ENCODE measurements around the gene ARL17A. TPM values are rescaled to one million over a fixed set of nuclear protein-coding genes. Genes with fewer than 3 reads are reported as not detected.
A peak's percentile ranks its signal among the peaks of the same experiment; 100 is the strongest.
"Not testable (repeated sequence)": the region's sequence is repeated elsewhere in the genome, so short reads cannot be mapped to it uniquely, and the experiment has no call there.

Gene ARL17A
- total RNA-seq (2014; rRNA removed; shearing (Covaris generic); ENCODE audit: low replicate concordance): 1.2 and 7.3 TPM in 2 replicates

DNA sequence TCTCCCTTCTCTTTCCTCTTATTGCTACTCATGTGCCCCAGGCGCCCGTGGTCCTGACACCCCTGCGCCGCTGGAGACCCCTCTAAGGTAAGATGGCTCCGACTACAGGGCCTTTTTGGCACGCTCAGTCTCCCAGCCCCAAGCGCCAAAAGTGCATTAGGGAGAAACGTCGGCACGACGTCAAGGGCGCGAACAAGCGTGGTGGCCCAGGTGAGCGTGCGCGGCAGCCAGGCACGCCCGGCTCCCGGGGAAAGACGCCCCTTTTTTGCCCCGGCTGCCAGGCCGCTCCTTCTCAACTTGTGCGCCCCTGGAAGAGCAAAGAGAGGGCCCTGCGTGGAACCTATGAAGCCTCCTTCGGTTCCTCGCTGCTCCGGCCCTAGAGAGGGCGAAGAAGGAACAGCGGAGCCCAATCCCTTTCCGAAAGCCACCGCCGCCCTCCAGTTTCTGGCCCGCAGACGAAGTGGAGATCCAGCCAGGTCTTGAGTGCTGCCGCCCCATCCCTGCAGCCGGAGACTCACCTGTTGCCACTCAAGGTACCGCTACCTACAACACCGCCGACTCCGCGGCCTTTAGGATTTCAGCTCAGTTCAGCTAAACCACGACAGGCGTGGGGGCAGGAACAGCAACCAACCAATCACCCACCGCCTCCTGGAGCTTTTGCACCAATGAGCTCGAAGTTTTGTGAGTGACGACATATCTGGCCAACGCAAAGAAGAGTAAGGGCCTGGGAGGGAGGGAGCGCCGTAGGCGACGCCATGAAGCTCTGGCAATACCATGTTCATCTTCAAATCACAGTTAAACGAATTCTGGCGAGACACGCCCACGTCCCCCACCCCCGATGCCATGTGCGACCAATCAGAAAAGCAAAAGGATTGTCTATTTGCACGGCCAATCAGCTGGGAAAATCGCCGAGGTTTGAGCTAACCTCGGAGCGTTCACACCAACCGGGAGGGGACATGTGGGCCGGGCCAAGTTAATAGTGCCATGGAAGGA lies at the start of gene ARL17A:
Gene ARL17A, minus strand, starts transcription at position 609 of the 993 bp plus-strand sequence. CDS start 3,369 bp downstream, outside the sequence.
- H3K36me3 ChIP-seq, H3K27me3 ChIP-seq, H3K4me3 ChIP-seq, H3K9me3 ChIP-seq: not testable (repeated sequence)
- peak; percentile 91 for DNase-seq

DNA sequence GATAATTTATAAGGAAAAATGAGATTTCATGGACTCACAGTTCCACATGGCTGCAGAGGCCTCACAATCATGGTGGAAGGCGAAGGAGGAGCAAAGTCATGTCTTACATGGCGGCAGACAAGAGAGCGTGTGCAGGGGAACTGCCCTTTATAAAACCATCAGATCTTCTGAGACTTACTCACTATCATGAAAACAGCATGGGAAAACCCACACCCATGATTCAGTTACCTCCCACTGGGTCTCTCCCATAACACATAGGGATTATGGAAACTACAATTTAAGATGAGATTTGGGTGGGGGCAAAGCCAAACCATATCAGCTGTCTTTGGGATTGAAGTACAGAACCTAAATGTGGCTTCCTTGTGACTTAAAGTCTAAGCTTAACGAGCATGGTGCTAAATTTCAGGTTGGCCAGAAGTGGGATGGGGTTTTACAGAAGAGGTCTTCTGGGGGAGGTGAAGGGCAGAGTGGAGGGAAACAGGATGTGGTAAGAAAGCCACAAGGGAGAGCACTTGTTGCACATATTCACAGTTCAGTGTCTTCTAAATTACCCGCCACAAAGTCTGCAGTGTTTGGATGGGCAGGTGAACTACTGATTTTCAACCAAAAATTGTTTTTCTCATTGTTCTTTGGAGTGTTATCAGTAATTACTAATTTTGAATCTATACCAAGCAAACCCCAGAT lies 49.4 kb upstream of the ARL17A start:
- not testable (repeated sequence) for DNase-seq, H3K9me3 ChIP-seq, H3K36me3 ChIP-seq, H3K27me3 ChIP-seq, H3K4me3 ChIP-seq

DNA sequence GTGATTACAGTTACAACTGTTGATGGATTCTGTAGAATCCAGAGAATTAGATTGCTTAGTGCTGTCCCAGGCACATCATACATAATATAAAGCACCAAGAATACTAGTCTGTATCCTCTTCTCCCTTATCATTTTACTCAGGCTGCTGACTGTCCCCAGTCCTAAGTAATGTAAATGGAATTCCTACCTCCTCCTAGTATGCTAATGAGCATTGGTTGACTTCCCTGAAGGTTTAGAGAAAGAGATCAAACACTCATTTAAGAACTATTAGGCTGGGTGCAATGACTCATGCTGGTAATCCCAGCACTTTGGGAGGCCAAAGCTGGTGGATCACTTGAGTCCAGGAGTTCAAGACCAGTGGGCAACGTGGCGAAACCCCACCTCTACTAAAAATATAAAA lies 48.0 kb upstream of the ARL17A start:
- H3K27me3 ChIP-seq, H3K36me3 ChIP-seq, DNase-seq, H3K9me3 ChIP-seq, H3K4me3 ChIP-seq: not testable (repeated sequence)

DNA sequence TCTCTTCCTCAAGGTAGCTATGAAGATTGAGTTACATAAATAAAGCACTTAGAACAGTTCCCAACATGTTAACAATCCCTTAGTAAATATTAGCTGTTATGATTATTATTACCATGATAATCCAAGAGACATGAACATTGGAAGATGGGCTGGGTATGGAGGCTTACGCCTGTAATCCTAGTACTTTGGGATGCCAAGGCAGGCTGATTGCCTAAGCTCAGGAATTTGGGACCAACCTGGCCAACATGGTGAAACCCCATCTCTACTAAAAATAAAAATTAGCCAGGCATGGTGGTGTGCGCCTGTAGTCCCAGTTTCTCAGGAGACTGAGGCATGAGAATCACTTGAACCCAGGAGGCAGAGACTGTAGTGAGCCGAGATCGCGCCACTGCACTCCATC lies 45.2 kb upstream of the ARL17A start:
- DNase-seq, H3K9me3 ChIP-seq, H3K27me3 ChIP-seq, H3K4me3 ChIP-seq, H3K36me3 ChIP-seq: not testable (repeated sequence)

DNA sequence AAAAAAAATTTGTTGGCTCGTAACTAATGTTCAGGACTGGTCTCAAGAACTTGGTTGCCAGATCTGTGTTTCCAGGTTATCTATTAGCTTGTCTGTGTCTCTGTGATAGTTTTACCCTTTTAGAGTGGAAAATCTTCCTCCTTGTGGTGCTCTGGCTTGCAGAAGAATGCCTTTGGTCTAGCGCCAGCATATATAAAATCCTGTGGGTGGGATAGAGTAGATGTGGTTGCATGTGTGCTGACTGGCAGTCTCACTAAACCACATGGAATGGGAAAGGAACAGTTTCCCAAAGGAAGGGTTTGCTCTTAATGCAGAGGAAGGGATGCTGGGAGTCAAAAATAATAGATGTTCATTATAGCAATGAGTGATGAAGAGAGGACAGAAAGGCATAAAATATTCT lies 44.3 kb upstream of the ARL17A start:
- DNase-seq, H3K4me3 ChIP-seq, H3K9me3 ChIP-seq, H3K27me3 ChIP-seq, H3K36me3 ChIP-seq: not testable (repeated sequence)

DNA sequence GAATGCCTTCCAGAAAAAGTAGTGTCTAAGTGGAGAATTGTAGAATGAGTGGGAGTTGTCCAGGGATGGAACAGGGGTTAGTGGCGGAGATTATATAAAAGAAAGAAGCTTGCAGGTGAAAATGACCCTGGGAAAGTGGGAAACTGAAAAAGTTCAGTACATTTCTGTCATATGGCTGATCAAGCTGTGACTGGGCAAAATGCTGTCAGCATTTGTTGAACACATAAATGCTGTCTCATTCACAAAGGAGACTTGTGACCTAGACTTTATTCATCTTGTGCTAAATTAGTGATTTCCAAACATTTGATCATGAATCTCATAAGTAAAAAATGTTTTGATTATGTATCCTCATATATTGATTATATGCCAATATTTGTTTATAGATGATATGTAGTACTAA lies 39.5 kb upstream of the ARL17A start:
- H3K27me3 ChIP-seq, H3K36me3 ChIP-seq, H3K4me3 ChIP-seq, DNase-seq, H3K9me3 ChIP-seq: not testable (repeated sequence)

DNA sequence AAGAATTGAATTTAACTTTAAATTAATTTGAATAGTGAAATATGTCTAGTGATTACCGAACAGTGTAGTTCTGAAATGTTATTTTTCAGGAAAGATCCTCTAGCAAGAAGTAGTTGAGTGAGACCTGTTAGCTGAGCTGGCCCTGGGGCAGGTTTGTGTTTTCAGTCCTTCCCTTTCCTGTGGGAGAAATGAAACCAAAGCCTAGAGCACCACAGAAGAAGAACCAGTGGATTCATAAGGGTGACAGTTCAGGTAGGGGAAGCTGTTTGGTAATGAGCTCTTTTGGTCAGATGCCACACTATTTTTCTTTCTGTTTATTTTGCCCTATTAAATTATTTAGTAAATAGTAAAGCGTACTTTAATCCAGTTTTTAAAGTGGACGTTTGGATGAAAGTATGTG lies 37.6 kb upstream of the ARL17A start:
- not testable (repeated sequence) for DNase-seq, H3K4me3 ChIP-seq, H3K9me3 ChIP-seq, H3K27me3 ChIP-seq, H3K36me3 ChIP-seq

DNA sequence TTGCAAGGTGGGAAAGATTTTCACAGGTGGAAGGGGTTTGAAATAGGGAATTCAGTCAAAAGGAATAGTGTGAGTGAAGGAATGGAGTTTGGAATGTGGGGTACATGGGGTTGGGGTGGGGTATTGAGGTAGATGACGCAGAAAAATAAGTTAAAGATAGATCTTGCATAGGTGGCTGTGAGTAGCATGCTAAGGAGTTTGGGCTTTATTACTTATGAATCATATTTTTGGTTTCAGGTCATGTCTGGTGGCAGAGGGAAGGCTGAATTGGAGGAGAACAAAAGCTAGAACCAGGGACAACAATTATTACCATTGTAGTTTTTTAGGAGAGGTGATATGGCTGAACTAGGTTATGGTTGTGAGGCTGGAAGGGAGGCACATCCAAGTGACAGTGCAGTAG lies 34.4 kb upstream of the ARL17A start:
- H3K9me3 ChIP-seq, H3K36me3 ChIP-seq, DNase-seq, H3K4me3 ChIP-seq, H3K27me3 ChIP-seq: not testable (repeated sequence)

DNA sequence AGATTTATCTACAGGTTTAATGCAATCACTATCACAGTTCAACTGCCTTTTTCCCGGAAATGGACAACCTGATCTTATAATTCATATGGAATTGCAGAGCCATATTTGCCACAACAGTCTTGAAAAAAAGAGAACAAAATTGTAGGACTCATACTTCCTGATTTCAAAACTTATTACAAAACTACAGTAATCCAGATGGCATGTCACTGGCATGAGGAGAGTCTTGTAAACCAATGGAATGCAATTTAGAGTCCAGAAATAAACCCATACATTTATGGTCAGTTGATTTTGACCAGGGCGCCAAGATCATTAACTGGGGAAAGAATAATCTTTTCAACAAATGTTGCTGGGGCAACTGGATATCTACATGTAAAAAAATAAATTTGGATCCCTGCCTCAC lies 31.8 kb upstream of the ARL17A start:
- DNase-seq, H3K9me3 ChIP-seq, H3K4me3 ChIP-seq, H3K36me3 ChIP-seq, H3K27me3 ChIP-seq: not testable (repeated sequence)

DNA sequence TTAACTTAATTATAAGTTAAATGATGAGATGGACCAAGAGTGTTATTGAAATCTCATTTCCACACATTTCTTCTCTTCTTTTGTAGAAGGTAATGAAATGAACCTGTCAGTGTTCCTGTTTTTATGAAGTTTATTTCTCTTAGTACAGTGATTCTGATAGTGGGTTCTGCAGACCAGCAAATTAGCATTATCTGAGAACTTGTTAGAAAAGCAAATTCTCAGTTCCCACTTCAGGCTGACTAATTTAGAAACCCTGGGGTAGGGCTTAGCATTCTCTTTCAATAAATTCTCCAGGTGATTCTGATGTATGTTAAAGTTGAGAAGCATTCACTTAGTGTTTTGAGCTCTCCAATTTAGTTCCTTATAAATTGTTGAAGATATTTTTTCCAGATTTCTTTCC lies 23.6 kb upstream of the ARL17A start:
- not testable (repeated sequence) for H3K27me3 ChIP-seq, H3K4me3 ChIP-seq, H3K36me3 ChIP-seq, H3K9me3 ChIP-seq, DNase-seq

DNA sequence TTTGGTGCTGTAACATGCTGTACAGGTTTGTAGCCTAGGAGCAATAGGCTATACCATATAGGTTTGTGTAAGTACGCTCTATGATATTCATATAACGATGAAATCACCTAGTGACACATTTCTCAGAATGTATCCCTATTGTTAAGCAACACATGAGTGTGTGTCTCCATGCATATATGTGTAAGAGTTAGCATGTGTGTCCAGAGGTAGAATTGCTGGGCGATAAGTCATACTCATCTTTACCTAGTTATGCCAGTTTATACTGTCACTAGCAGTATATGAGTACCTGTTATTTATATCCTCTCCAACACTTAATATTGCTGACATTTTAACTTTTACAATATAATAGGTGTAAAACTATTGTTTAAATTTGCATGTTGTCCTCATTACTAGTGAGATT lies 21.3 kb upstream of the ARL17A start:
- not testable (repeated sequence) for H3K36me3 ChIP-seq, H3K4me3 ChIP-seq, H3K27me3 ChIP-seq, H3K9me3 ChIP-seq, DNase-seq

DNA sequence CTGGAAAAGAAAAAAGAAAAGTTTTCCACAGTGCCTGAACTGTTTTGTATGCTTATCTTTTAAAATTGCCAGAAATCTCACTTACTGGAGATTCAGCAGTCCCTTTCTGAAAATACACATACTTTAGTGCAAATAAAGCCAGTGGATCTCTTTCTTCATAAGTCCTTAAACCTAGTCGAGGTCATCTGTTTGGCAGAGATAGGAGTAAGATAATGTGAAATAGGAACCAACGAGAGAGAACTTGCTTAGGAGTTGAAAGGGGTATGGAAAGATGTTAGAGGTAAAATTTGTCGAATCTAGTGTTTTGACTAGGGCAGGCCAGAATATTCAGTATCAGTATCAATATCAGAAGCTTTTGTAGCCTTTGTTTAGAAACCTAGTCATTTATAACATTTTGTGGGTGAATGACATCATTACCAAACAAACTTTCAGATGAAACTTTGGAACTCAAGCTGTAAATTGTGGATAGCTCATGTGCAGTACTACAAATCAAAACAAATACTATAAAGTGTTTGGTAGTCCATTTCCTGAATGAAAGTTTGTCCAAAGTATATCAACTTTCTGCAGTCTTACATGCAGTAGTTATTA lies 18.9 kb upstream of the ARL17A start:
- H3K9me3 ChIP-seq, H3K4me3 ChIP-seq, H3K36me3 ChIP-seq, DNase-seq, H3K27me3 ChIP-seq: not testable (repeated sequence)

DNA sequence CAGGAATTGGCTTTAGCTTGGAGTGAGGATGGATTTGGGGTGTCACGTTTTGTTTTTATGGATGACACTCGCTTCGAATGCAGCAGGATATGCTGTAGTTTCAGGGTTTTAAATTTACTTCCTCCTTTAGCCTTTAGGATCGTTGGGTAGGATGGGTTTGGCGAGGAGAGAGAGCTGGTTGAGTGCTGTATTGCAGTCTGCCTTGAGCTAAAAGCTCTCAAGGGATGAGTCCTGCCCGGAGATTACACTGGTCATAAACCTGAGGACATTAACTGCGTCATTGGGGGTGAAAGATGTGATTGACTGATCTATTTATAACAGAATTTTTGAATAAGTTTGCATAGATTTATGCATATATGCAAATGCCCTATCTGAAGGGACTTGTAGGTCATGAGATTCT lies 11.8 kb upstream of the ARL17A start:
- DNase-seq, H3K27me3 ChIP-seq, H3K4me3 ChIP-seq, H3K36me3 ChIP-seq, H3K9me3 ChIP-seq: not testable (repeated sequence)

DNA sequence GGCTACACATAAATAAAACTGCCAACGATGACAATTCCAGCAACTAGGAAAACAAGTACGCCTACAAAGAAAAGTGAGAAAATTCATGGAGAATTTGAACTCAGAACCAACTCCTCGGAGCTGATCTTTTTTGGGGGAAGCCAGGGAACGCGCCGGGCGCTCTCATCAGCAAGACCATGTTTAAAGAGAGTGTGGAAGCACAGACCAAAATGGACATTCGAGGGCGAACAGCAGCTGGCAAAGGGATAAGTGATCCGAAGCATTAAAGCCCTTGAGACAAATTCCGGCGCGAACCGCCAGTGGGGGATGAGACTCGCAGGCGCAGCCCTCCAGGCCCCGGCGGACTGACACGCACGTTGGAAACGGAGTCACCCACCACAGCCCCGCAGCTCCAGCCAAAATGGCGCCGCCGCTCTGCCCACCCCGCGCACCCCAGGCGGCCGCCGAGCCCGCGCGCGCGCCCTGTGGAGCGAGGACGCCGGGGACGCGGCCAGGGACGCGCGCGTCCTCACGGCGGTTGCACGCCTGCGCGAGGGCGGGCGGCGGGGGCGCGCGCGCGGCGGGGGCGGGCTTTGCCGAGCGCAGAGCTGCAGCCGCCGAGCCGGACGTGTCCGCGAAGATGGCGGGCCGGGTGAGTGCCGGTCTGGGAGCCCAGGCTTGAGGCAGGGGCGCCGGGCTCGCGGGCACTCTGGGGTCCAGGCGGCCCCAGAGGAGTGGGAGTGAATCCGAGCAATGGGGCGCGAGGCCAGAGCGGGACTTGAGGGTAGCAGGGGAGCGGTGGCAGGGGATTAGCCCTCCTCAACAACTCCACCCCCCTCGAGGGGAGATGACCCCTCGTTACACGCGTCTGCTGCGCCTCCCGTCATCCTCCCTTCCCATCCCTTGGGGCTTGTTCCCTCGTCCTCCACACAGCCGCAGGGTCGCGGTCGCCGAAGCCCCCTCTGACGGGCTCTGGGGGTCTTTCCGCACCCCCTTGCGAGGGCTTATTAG lies 11.0 kb upstream of the ARL17A start, which contains the start of gene NSF:
Gene NSF, plus strand, starts transcription at position 513 of the 990 bp plus-strand sequence. Its CDS starts 107 bp downstream, at position 620.
- DNase-seq, H3K4me3 ChIP-seq, H3K27me3 ChIP-seq, H3K36me3 ChIP-seq, H3K9me3 ChIP-seq: not testable (repeated sequence)

DNA sequence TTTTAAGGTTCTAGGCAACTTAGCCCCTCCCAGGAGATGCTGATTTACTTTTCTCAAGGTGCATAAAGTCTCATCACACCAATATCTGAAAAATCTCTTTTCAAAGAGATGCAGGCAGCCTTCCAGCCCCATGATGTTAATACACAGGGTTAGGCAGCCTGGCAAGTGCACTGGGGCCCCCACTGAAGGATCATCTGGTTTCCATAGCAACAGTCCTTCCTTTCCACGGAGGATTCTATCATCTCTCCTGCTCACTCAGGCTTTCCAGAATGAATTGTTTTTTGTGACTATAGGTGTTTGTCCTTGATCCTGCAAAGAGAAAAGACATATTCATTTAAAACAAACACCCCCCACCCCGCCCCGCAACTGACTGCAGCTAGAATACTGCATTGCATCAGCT lies 6.0 kb upstream of the ARL17A start:
- H3K4me3 ChIP-seq, H3K9me3 ChIP-seq, H3K27me3 ChIP-seq, DNase-seq, H3K36me3 ChIP-seq: not testable (repeated sequence)

DNA sequence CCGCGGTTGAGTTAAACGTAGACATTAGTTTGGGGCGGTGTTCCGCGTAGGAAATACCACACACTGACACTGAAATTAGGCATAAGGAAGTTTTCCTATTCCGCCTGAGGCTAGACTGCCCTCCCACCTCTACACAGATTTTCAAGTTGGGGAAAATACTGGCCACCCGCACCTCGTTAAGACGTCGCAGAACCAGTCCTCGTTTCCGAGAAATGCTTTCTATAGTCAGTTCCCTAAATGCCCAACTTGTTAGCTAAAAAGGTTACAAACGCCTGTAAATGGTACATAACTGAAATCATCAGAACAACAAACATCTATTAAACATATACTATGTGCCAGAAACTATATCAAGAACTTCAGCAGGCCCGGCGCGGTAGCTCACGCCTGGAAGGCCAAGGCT lies 591 bp upstream of the ARL17A start:
- not testable (repeated sequence) for H3K36me3 ChIP-seq, H3K4me3 ChIP-seq, H3K27me3 ChIP-seq, H3K9me3 ChIP-seq, DNase-seq
